ENCODE data around the gene GPR22. TPM values are rescaled to one million over a fixed set of nuclear protein-coding genes. Genes with fewer than 3 reads are reported as not detected.

Gene GPR22
- total and polyA plus RNA-seq, 12 donors = 0.06 to 6.0 (median 1.0) TPM; not detected in 3

DNA sequence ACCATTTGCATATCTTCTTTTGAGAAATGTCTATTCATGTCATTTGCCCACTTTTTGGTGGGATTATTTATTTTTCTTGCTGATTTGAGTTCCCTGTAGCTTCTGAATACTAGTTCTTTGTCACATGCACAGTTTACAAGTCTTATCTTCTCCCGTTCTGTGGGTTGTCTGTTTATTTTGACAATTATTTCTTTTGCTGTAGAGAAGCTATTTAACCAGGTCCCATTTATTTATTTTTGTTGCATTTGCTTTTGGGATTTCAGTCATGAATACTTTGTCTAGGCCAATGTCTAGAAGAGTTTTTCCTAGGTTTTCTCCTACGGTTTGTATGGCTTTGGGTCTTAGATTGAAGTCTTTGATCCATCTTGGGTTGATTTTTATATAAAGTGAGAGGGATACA lies 32.9 kb downstream of the GPR22 start:
- intact Hi-C loops (cut with DNase I) = no loop called here
- no peak for DNase-seq
- Histone ChIP-seq H3K27me3 (no peaks in the 10 kb centered on the region), H3K27ac (no peak overlapping the region), H3K36me3 (replicated peaks in 1 of 2) (no peaks in the 10 kb centered on the region), H3K4me1 (replicated peaks in 1 of 2) (no peaks in the 10 kb centered on the region), H3K9me3 (replicated peaks in 1 of 3) (no peaks in the 10 kb centered on the region), H3K4me3 (no peak overlapping the region)
- 89 to 97% (median 92%) methylated on average over 2 of the region's 2 CpGs for WGBS, 4 donors
- no peak for TF ChIP-seq CTCF (IDR thresholded peaks at IDR 0.05)
- no peak for TF ChIP-seq POLR2A (IDR thresholded peaks at IDR 0.05)

- Histone ChIP-seq H3K27me3 (no peaks in the 10 kb centered on the region), H3K27ac (no peak overlapping the region), H3K4me1 (replicated peaks in 1 of 2) (no peaks in the 10 kb centered on the region), H3K4me3 (no peak overlapping the region), H3K9me3 (replicated peaks in 1 of 3) (no peaks in the 10 kb centered on the region), H3K36me3 (replicated peaks in 1 of 2) (no peaks in the 10 kb centered on the region)
- intact Hi-C loops (cut with DNase I) = no loop called here
- TF ChIP-seq CTCF (IDR thresholded peaks at IDR 0.05) (no peak), POLR2A (IDR thresholded peaks at IDR 0.05) (no peak)
- DNase-seq = no peak
Measured at GRCh38 chr7:107503687-107504086, 33.8 kb downstream of the GPR22 start.

GRCh38 chr7:107505362-107505761 lies 35.5 kb downstream of the GPR22 start:
- H3K36me3 ChIP-seq (replicated peaks in 1 of 2) = no peaks in the 10 kb centered on the region
- H3K9me3 ChIP-seq (replicated peaks in 1 of 3) = no peaks in the 10 kb centered on the region
- WGBS, 4 donors = 96 to 100% (median 99%) methylated on average over 1 of the region's 1 CpG
- no peak for TF ChIP-seq POLR2A (IDR thresholded peaks at IDR 0.05)
- TF ChIP-seq CTCF (IDR thresholded peaks at IDR 0.05) = no peak
- H3K4me3 ChIP-seq = no peak overlapping the region
- H3K27me3 ChIP-seq = no peaks in the 10 kb centered on the region
- no peaks in the 10 kb centered on the region for H3K4me1 ChIP-seq (replicated peaks in 1 of 2)
- H3K27ac ChIP-seq = no peak overlapping the region
- DNase-seq = no peak
- intact Hi-C loops (cut with DNase I) = no loop called here

GRCh38 chr7:107505997-107506673 lies 36.3 kb downstream of the GPR22 start:
- no peak overlapping the region for H3K27ac ChIP-seq
- no peak for DNase-seq
- H3K4me3 ChIP-seq = no peak overlapping the region
- no peaks in the 10 kb centered on the region for H3K36me3 ChIP-seq (replicated peaks in 1 of 2)
- 98 to 100% (median 100%) methylated on average over 2 of the region's 2 CpGs; no CpG with 5 or more reads in 1 of the 4 donors for WGBS, 4 donors
- H3K27me3 ChIP-seq = no peaks in the 10 kb centered on the region
- H3K9me3 ChIP-seq (replicated peaks in 1 of 3) = no peaks in the 10 kb centered on the region
- intact Hi-C loops (cut with DNase I) = no loop called here
- TF ChIP-seq CTCF (IDR thresholded peaks at IDR 0.05) = no peak
- no peak for TF ChIP-seq POLR2A (IDR thresholded peaks at IDR 0.05)
- no peaks in the 10 kb centered on the region for H3K4me1 ChIP-seq (replicated peaks in 1 of 2)

All from adrenal gland (tissue), 12 donors.